NB4 (cell line): ENCODE results near the gene MICAL3.

Experiments
- MYC ChIP-seq: IDR thresholded peaks from 2 replicates; pipeline ENCODE4 v1.6.1; 2011; ENCODE audit warnings: low read depth, low read length
- POLR2A ChIP-seq: IDR thresholded peaks from 2 replicates; pipeline ENCODE4 v1.6.1; 2011; ENCODE audit warnings: mild to moderate bottlenecking; ENCODE audit not compliant: insufficient read length; ENCODE audit errors: extremely low read depth
- TF ChIP-seq, protein P1 (sequence below): IDR thresholded peaks from one replicate; pipeline ENCODE4 v1.5.1; 2012; ENCODE audit warnings: low read depth, low read length
- TF ChIP-seq, protein P2 (sequence below): IDR thresholded peaks from 2 replicates; pipeline ENCODE4 v1.6.1; 2011; ENCODE audit warnings: low read depth, low read length

DNA sequence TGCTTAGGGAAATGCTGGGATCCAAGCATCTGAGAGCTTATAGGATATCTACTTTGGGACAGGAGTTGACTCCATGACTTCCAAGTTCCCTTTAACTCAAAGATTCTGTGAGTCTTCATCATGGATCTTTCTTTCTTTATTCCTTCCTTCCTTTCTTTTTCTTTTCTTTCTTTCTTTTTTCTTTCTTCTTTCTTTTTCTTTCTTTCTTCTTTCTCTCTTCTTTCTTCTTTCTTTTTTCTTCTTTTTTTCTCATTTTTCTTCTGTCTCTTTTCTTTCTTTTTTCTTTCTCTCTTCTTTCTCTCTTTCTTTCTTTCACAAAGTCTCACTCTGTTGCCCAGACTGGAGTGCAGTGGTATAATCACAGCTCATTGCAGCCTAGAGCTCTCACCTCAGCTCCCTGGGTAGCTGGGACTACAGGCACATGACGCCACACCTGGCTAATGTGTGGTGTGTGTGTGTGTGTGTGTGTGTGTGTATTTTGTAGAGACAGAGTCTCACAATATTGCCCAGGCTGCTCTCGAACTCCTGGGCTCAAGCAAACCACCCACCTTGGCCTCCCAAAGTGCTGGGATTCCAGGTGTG is 5.4 kb upstream of the MICAL3 start:
- TF ChIP-seq, protein P1, sequence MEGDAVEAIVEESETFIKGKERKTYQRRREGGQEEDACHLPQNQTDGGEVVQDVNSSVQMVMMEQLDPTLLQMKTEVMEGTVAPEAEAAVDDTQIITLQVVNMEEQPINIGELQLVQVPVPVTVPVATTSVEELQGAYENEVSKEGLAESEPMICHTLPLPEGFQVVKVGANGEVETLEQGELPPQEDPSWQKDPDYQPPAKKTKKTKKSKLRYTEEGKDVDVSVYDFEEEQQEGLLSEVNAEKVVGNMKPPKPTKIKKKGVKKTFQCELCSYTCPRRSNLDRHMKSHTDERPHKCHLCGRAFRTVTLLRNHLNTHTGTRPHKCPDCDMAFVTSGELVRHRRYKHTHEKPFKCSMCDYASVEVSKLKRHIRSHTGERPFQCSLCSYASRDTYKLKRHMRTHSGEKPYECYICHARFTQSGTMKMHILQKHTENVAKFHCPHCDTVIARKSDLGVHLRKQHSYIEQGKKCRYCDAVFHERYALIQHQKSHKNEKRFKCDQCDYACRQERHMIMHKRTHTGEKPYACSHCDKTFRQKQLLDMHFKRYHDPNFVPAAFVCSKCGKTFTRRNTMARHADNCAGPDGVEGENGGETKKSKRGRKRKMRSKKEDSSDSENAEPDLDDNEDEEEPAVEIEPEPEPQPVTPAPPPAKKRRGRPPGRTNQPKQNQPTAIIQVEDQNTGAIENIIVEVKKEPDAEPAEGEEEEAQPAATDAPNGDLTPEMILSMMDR = no peak
- TF ChIP-seq POLR2A (no peak), MYC (no peak)
- TF ChIP-seq, protein P2, sequence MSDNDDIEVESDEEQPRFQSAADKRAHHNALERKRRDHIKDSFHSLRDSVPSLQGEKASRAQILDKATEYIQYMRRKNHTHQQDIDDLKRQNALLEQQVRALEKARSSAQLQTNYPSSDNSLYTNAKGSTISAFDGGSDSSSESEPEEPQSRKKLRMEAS = no peak
